NCI-H345 (cell line): ENCODE results near the gene BIRC3.
"Not testable (repeated sequence)": the region's sequence is repeated elsewhere in the genome, so short reads cannot be mapped to it uniquely, and the experiment has no call there.

Experiments
- DNase-seq: peaks from one replicate; lab custom pipeline; 2025; lab: John Stamatoyannopoulos, UW

BIRC3 gene

GRCh38 chr11:102296757-102297156 lies 20.5 kb upstream of the BIRC3 start:
- DNase-seq: not testable (repeated sequence)

GRCh38 chr11:102300837-102301236 lies 16.4 kb upstream of the BIRC3 start:
- not testable (repeated sequence) for DNase-seq

GRCh38 chr11:102302241-102302640 lies 15.0 kb upstream of the BIRC3 start:
- DNase-seq: no peak

GRCh38 chr11:102304686-102305085 lies 12.6 kb upstream of the BIRC3 start:
- DNase-seq: no peak

GRCh38 chr11:102305352-102306047 lies 11.8 kb upstream of the BIRC3 start:
- DNase-seq: no peak

- DNase-seq: peak; percentile 45
These were observed 11.2 kb upstream of the BIRC3 start for GRCh38 chr11:102306048-102306597.

- DNase-seq: no peak
These were observed 10.2 kb upstream of the BIRC3 start for GRCh38 chr11:102306817-102307726.

GRCh38 chr11:102307727-102308038 lies 9.6 kb upstream of the BIRC3 start:
- DNase-seq: no peak

- no peak for DNase-seq
These were observed 7.4 kb upstream of the BIRC3 start for GRCh38 chr11:102309621-102310541.

- no peak for DNase-seq
These were observed 4.6 kb upstream of the BIRC3 start for GRCh38 chr11:102312667-102313066.

GRCh38 chr11:102313238-102313940 lies 3.9 kb upstream of the BIRC3 start:
- DNase-seq: no peak

GRCh38 chr11:102314784-102315183 lies 2.5 kb upstream of the BIRC3 start:
- no peak for DNase-seq

- DNase-seq: no peak
These were observed 859 bp upstream of the BIRC3 start for GRCh38 chr11:102316346-102316904.

- no peak for DNase-seq
These were observed 452 bp downstream of the BIRC3 start for GRCh38 chr11:102317768-102318103.

- DNase-seq: no peak
These were observed 1.2 kb downstream of the BIRC3 start for GRCh38 chr11:102318469-102318868.

- no peak for DNase-seq
These were observed 2.3 kb downstream of the BIRC3 start for GRCh38 chr11:102319544-102319943.

GRCh38 chr11:102320188-102320587 lies 2.9 kb downstream of the BIRC3 start:
- no peak for DNase-seq

- DNase-seq: no peak
These were observed 3.4 kb downstream of the BIRC3 start for GRCh38 chr11:102320679-102321078.

GRCh38 chr11:102322560-102322959 lies 5.3 kb downstream of the BIRC3 start:
- no peak for DNase-seq

- no peak for DNase-seq
These were observed 6.4 kb downstream of the BIRC3 start for GRCh38 chr11:102323542-102324251.

- DNase-seq: no peak
These were observed 7.8 kb downstream of the BIRC3 start for GRCh38 chr11:102325088-102325487.
